Measurements from ENCODE around the gene ABCC9.
"Not testable (repeated sequence)": the region's sequence is repeated elsewhere in the genome, so short reads cannot be mapped to it uniquely, and the experiment has no call there.

ABCC9 gene

DNA sequence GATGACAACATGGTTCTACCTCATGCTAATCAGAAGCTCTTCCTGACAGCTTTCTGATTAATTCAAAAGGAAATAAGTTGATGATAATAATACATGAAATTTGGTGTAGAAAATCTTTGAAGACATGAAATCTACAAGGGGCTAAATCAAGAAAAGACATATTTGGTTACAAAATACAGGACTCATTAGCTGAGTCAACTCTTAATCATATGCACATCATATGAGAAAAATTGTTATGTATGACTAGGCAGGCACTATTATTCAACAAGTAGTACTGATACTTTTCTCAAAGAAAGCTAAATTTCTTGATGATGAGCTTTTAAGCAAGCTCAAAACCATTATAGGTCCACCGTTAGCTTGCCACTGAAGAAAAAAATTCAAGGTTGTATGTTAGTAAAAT, 7.1 kb downstream of the ABCC9 start:
- DNase-seq (ENCODE audit: low read depth in 3 of 3, low spot score in 1 of 3), result no peak

DNA sequence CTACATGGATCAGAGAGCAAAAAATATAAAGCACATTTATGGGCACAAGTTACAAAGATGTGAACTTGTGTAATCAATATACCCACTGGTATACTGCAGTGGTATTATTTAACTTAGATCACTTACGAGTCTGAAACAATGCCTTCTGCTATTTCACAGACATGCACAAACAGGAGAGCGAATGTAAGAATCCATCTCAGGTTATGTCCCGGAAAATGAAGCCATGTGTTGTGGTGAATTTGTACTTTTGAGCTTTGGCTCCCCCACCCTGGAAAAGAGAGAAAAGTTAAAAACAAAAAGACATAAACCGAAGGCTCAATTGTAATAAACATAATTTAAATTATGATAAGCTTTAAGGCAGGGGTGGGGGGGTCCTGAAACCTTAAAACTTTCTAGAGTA, 7.6 kb downstream of the ABCC9 start:
- DNase-seq (ENCODE audit: low read depth in 3 of 3, low spot score in 1 of 3), result no peak

- not testable (repeated sequence) for DNase-seq (ENCODE audit: low read depth in 3 of 3, low spot score in 1 of 3)
Measured at GRCh38 chr12:21929972-21930371, 11.3 kb downstream of the ABCC9 start.

DNA sequence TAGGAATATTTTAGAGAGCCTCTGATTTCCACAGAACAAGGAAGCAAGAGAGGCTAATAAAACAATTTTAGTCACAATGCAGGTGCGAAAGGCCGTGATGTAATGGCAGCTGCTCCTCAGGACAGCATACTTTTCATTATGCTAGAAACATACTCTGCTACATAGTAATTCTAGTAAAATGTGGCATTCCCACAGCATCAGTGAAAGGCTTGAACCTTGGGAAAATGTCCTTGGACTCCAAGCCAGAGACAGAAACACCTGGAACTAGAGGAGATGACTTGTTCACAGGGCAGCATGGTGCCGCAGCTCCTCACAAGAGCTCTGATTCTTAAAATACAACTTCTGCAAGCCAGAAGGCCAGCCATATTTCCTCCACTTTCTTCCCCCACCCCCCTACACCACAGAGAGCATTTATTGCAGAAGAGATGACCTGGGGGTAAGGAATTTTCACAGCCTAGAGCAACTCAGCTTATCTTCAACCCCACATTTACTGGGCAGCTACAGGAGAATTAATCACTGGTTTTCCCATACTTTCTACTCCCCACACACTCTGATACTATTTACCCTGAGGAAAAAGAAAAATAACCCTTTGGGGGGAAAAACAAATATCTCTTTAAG, 15.8 kb downstream of the ABCC9 start:
- DNase-seq (ENCODE audit: low read depth in 3 of 3, low spot score in 1 of 3), result no peak

GRCh38 chr12:21921436-21921835, 19.8 kb downstream of the ABCC9 start:
- no peak for DNase-seq (ENCODE audit: low read depth in 3 of 3, low spot score in 1 of 3)

GRCh38 chr12:21918456-21918855, 22.8 kb downstream of the ABCC9 start:
- no peak for DNase-seq (ENCODE audit: low read depth in 3 of 3, low spot score in 1 of 3)

- DNase-seq (ENCODE audit: low read depth in 3 of 3, low spot score in 1 of 3), result no peak
Measured at GRCh38 chr12:21913823-21914222, 27.4 kb downstream of the ABCC9 start.

- no peak for DNase-seq (ENCODE audit: low read depth in 3 of 3, low spot score in 1 of 3)
Measured at GRCh38 chr12:21912318-21912717, 28.9 kb downstream of the ABCC9 start.

GRCh38 chr12:21911832-21912231, 29.4 kb downstream of the ABCC9 start:
- DNase-seq (ENCODE audit: low read depth in 3 of 3, low spot score in 1 of 3), result no peak

DNA sequence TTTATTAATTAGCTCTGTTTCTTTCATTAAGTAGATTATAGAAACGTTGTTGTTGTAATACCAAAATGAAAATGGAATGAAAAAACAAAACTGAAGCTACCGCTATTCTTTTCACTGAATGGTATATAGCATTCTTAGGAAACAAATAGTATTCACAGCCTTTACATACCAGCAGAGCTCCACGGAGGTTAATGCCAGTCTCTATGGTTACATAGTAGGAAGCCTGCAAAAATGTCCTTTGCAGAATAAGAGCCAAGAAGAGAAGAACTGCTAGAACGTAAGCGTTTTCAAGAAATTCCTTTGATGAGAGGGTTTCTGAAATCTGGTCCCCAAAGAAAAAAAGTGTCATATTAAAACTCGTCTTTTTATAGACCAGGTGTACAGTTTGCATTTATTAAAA, 30.6 kb downstream of the ABCC9 start:
- DNase-seq (ENCODE audit: low read depth in 3 of 3, low spot score in 1 of 3), result no peak

DNA sequence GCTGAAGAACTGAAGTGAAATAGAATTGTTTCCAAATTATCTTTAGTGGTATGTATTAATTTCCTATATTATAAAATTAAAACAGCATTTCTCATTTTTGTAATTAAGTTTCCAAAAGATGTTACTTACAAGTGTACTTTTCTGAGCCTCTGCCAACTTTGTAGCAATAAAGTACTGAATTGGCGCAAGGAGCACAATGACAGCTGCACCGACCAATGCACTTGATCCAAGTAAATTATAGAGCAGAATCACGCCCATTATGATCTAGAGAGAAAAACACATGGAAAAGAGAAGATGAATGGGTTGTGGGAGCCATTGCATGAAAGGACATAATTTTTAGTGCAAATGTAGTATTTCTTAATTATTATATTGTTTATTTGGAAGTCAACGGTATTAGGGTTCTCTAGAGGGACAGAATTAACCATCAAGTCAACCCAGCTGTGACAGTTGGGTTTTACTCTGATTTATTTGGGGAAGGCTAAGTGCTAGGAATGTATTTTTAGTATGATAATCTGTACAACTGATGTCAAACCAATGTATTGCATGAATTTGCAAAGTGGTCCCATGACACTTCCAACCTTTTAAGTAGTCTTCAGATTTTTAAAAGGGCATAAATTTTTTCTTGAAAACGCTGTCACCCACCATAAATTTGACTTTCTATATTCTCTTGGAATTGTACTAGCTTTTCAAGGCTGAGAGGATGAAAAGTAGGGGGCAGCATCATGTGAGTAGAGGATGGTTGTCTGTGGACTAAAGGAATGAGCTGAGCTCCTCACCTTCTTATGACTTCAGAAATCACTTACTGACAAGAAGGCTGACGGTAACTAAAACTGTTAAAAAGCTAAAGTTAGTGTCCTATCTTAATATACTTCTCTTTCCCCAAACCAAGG, 33.0 kb downstream of the ABCC9 start:
- DNase-seq (ENCODE audit: low read depth in 3 of 3, low spot score in 1 of 3), result no peak

DNA sequence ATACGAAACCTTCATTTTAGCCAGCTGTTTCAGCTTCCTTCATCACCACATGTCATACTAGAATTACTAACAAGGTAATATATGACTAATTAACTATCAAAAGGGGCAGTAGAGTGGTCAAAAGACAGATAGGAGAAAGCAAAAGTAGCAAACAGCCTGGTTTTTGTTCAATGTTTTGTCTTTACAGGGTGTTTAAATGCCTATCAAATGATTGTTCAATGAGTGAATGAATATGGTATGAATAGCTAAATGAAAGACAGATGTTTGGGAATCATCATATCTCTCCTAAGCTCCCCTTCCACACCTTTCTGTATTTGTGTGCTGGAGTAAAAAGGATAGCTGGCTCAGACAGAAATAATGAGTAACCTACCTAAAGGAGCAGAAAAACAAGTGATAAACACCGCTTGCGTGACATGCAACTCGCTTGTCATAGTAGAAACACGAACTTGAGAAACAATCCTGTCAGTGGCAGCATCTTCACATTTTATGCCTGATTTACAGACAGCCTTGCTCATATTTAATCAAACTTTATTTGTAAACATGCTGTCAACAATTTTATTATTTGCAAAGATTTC, 34.2 kb downstream of the ABCC9 start:
- DNase-seq (ENCODE audit: low read depth in 3 of 3, low spot score in 1 of 3), result no peak

DNA sequence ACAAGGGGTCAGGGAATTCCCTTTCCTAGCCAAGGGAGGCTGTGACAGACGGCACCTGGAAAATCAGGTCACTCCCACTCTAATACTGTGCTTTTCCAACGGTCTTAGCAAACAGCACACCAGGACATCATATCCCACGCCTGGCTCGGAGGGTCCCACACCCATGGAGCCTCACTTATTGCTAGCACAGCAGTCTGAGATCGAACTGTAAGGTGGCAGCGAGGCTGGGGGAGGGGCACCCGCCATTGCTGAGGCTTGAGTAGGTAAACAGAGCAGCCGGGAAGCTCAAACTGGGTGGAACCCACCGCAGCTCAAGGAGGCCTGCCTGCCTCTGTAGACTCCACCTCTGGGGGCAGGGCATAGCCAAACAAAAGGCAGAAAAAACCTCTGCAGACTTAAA, 41.7 kb downstream of the ABCC9 start:
- DNase-seq (ENCODE audit: low read depth in 3 of 3, low spot score in 1 of 3), result not testable (repeated sequence)

DNA sequence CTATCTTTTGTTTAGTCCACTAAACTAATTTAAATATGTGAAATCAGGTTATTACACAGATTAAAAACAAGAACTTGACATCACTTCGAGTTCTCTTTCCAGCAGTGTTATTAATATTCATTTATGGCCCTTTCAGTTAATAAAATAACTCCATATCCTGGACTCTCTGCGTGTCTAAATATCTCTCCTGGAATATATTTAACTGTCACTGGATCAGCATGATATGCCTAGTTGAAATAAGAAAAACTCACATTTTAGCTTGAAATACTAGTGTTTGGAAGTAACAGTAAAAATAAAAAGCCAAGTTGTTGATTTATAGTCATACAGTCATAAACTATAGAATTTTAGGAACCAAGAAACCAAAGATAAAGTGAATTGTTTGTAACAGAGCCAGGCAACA, 45.6 kb downstream of the ABCC9 start:
- DNase-seq (ENCODE audit: low read depth in 3 of 3, low spot score in 1 of 3), result no peak

DNA sequence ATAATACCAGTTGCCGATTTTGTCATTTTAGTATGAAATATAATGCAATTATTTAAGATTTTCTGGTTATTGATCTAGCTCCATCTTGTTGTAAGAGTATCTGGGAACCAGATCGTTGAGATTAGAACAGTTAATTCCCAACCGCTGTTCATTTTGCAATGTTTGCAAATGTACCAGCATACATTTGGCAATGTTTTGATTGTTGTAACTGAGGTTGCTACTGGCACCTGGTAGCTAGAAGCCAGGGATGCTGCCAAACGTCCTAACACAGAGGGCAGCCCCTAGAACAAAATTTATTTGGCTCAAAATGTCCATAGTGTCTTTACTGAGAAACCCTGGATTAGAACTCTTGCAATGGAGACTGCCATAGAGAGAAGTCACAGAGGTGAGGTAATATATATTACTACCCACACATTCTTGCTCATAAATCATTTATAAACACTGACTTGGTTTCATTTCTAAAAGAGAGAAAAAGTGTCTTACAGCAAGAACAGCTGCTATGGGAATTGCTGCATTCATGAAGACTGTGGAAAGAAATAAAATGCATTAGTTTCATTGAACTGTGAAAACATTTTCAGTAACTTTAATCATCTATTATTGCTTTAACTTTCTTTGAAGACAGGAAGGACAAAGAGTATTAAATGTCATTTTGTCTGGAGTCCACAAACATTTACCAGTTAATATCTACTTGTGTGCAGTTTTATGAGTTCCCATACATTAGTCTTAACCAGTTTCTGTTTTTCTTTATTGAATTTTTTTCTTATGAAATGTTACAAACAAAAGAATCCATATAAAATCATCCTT, 46.2 kb downstream of the ABCC9 start:
- DNase-seq (ENCODE audit: low read depth in 3 of 3, low spot score in 1 of 3), result no peak

DNA sequence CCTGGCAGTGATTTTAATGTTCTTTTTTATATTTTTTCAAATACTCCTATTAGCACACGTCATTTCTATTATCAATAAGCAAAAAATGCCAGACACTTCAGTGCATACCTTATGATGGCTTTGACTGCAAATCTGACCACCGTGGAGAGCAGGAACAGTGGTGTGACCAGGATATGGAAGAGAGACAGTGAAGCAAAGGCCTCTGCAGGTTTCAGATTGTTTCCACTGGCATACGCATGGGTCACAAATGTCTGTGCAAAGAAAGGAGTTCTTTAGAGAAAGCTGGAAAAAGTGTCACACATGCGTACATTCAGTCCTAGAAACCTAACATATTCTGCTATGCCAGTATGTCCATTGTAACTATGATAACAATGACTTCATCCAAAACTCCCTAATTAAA, 47.3 kb downstream of the ABCC9 start:
- no peak for DNase-seq (ENCODE audit: low read depth in 3 of 3, low spot score in 1 of 3)

DNA sequence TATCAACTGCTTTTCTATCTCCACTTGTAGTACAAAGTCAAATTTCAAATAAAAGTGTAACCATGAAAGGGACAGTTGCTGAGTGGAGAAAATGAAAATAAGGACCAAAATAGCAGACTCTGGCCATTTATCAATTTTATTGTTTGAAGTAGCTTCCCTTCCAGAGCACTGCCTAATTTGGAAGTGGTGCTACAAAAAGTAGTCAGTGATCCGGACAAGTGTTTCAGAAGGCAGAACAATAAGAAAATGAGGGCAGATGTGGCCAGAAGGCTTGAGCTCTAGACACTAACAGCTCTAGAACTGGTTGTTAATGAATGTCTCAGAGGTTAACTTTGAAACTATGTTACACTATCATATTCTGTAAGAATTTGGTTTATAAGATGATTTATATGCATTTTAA, 48.9 kb downstream of the ABCC9 start:
- DNase-seq (ENCODE audit: low read depth in 3 of 3, low spot score in 1 of 3), result no peak

DNA sequence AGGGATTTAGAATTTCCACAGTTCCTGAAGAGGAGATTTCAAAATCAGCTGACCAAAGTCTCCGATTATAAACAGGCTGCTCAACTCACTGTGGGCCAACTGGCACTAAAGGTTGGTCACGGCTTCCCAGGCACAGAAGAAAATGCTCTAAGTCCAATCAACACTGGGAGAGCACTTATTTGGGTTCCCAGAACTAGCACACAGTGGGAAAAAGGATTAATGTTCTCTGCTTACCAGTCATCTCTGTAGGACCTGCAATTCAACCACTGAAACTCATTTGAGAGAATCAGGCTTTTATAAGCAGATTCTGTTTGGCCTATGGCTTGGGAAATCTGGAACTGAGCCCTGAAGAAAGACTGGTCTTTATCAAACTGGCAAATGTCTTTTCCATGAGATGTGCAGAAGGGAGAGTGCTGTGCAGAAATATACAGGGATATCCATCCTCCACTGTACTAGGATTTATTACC, 49.4 kb downstream of the ABCC9 start:
- no peak for DNase-seq (ENCODE audit: low read depth in 3 of 3, low spot score in 1 of 3)

- DNase-seq (ENCODE audit: low read depth in 3 of 3, low spot score in 1 of 3), result no peak
Measured at GRCh38 chr12:21888276-21888863, 52.9 kb downstream of the ABCC9 start.

GRCh38 chr12:21884936-21885335, 56.3 kb downstream of the ABCC9 start:
- DNase-seq (ENCODE audit: low read depth in 3 of 3, low spot score in 1 of 3), result no peak

DNA sequence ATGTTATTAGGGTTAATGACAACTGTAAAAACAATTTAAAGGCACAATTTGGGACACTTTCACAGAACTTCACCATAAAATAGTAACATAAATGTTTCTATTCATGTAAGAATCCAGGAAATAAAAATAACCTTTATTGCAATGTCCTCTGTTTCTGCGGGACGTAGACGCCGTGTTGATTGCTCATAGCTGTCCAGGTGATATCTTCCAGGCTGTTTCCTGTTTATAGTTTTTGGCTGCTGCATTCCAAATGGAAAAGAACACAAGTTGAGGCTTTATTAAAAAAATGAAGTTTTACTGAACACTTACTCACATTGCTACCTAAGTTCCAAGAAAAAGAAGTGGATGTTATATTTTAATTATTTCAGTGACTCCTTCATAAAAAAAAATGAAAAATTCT, 58.6 kb downstream of the ABCC9 start:
- DNase-seq (ENCODE audit: low read depth in 3 of 3, low spot score in 1 of 3), result no peak

Measured in stimulated activated CD4-positive, alpha-beta T cell treated with anti-CD3 and anti-CD28 coated beads, TNF-alpha, amount 100 ng/mL, for 1 hour (primary cell).